ENCODE results near the gene MLLT1. TPM values are rescaled to one million over a fixed set of nuclear protein-coding genes. Genes with fewer than 3 reads are reported as not detected.

The MLLT1 gene
- total and polyA plus RNA-seq, 2 of the 8 experiments (the other 6 are each of a cell fraction or from before 2014, with no cell fraction given), result 18.8 to 45.1 TPM

DNA sequence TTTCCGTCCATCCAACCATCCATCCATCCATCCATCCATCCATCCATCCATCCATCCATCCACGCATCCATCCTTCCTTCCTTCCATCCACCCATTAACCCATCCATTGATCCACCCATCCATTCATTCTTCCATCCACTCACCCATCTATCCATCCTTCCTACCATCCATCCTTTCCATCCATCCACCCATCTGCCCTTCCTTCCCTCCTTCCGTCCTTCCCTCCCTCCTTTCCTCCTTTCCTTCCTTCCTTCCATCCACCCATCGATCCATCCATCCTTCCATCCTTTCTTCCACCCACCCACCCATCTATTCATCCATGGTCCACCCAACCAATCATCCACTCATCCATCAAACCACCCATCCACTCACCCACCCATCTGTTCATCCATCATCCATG lies 70.1 kb downstream of the MLLT1 start:
- H4K20me1 ChIP-seq (replicated peaks in 1 of 2; ENCODE audit: control insufficient read depth in 1 of 2, insufficient read depth in 2 of 2, low read length in 2 of 2), result peaks cover 0 to 4% of the 10 kb centered on the region in 2 experiments
- no peak overlapping the region for H2BK5ac ChIP-seq (ENCODE audit: low read depth, low read length)
- H2AFZ ChIP-seq (ENCODE audit: low read length), result no peak overlapping the region
- 67 to 94% methylated on average over 3 to 4 of the region's 4 CpGs for WGBS, 2 experiments (ENCODE audit: extremely low coverage in 1 of 2, insufficient coverage in 1 of 2, insufficient read length in 1 of 2, insufficient replicate concordance in 2 of 2, low coverage in 1 of 2, low lambda C conversion rate in 2 of 2, missing lambda C conversion rate in 1 of 2)
- H3K4me1 ChIP-seq (replicated peaks in 1 of 4; ENCODE audit: control insufficient read depth in 3 of 4, insufficient read depth in 4 of 4, low read length in 3 of 4), result peaks cover 0 to 2% (median 0%) of the 10 kb centered on the region in 4 experiments; a peak in 1 of 7 replicates
- no peak overlapping the region for H2BK15ac ChIP-seq (ENCODE audit: low read length)
- H3K9me3 ChIP-seq (ENCODE audit: insufficient read depth in 2 of 2, low read depth in 1 of 2, low read length in 1 of 2), result no peaks in the 10 kb centered on the region
- DNase-seq (ENCODE audit: low read depth in 1 of 2, low spot score in 2 of 2) (no peak), FAIRE-seq (no peak)
- no peak overlapping the region for H3K56ac ChIP-seq (replicated peaks; ENCODE audit: insufficient read length, low read depth, low read length)
- H4K8ac ChIP-seq (ENCODE audit: extremely low read depth, insufficient read depth, low read length), result no peak overlapping the region
- no peak overlapping the region; the same call in 1 of the 2 replicates for H2BK12ac ChIP-seq (ENCODE audit: low read depth, low read length)
- H2BK20ac ChIP-seq (ENCODE audit: low read length), result no peak overlapping the region
- H2BK120ac ChIP-seq (replicated peaks; ENCODE audit: low read depth, low read length), result no peak overlapping the region
- ChIA-PET CTCF (ENCODE audit: partially characterized antibody) (interaction anchor here (1.2 to 2.5 kb wide), 2 partner anchors 9 to 62 kb away, joined by 4 to 9 read pairs; no protein-coding TSS in a partner anchor), POLR2A (ENCODE audit: partially characterized antibody) (interaction anchor here (0.6 to 1.0 kb wide), 3 partner anchors 62 to 339 kb away, joined by 3 read pairs; no protein-coding TSS in a partner anchor)
- H3K9ac ChIP-seq (replicated peaks in 1 of 4; ENCODE audit: extremely low read depth in 1 of 4, low read depth in 3 of 4, low read length in 3 of 4), result no peak overlapping the region
- no peak overlapping the region for H4K91ac ChIP-seq (replicated peaks; ENCODE audit: insufficient read length, low read length)
- no peak overlapping the region for H3K18ac ChIP-seq (ENCODE audit: extremely low read depth, low read length)
- peaks cover 5% of the 10 kb centered on the region; the same call in 1 of the 2 replicates for H3K23me2 ChIP-seq (ENCODE audit: low read depth, low read length)
- TF ChIP-seq TAF1 (IDR thresholded peaks at IDR 0.05; ENCODE audit: low read depth, low read length), result no peak
- 0 out of 2 replicates have a peak, but pooled peaks have one; percentile 25 for TF ChIP-seq POLR2AphosphoS5 (IDR thresholded peaks at IDR 0.05; ENCODE audit: low read depth, low read length)
- no peak overlapping the region for H2AK5ac ChIP-seq (ENCODE audit: low read depth, low read length)
- H3K4ac ChIP-seq (replicated peaks; ENCODE audit: insufficient read length, low read depth, low read length), result no peak overlapping the region
- H3K27ac ChIP-seq (ENCODE audit: low read depth, low read length), result no peak overlapping the region
- H3K4me3 ChIP-seq (ENCODE audit: extremely low read depth in 1 of 4, insufficient read depth in 2 of 4, low read depth in 3 of 4, low read length in 4 of 4), result no peak overlapping the region
- no peaks in the 10 kb centered on the region for H3K79me2 ChIP-seq (ENCODE audit: control insufficient read depth in 1 of 2, insufficient read depth in 2 of 2, low read length in 2 of 2)
- H3K23ac ChIP-seq (ENCODE audit: insufficient read length), result no peak overlapping the region
- H3K27me3 ChIP-seq (replicated peaks in 1 of 4; ENCODE audit: control insufficient read depth in 3 of 4, extremely low read depth in 1 of 4, insufficient read depth in 3 of 4, low read length in 3 of 4), result no peaks in the 10 kb centered on the region
- no peak overlapping the region for H3K14ac ChIP-seq (ENCODE audit: insufficient read length)
- H3K79me1 ChIP-seq (ENCODE audit: low read depth, low read length), result no peaks in the 10 kb centered on the region; the same call in 1 of the 2 replicates
- H3K36me3 ChIP-seq (ENCODE audit: control insufficient read depth in 2 of 4, insufficient read depth in 4 of 4, low read length in 3 of 4), result peaks cover 0 to 13% (median 3%) of the 10 kb centered on the region in 4 experiments; a peak in 4 of 8 replicates
- H3K4me2 ChIP-seq (ENCODE audit: insufficient read depth in 1 of 2, low read depth in 2 of 2, low read length in 2 of 2), result no peak overlapping the region
- H4K5ac ChIP-seq (ENCODE audit: insufficient read length, low read depth, low read length), result no peak overlapping the region
